ENCODE results near the gene OR10A4. TPM values are rescaled to one million over a fixed set of nuclear protein-coding genes. Genes with fewer than 3 reads are reported as not detected.

Gene OR10A4
- total and polyA plus RNA-seq, 5 donors from 2014 or later: not detected

DNA sequence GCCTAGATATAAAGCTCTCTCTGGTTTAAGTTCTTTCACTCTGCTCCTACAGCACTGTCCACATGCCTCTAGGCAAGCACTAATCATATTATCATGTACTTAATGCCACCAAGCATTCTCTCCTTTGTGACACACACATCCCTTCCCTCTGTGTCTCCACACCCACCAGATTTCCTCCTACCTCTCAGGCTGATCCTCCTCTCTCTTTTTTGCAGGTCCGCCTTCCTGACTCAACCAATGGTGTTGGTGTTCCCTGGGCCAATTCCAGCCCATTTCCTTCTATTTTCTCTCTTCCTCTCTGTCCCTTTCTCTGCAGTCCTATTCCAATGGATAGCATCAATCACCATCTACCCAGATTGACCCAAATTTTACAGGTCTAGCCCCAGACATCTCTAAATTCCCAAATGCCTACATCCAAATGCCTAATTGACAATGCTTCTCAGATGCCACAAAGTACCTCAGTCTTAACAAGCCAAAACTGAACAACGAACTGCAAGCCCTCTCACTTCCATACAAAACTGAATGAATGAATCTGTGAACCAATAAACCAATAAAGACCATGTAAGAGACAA, 49.3 kb downstream of the OR10A4 start:
- Mint-ChIP-seq H3K4me1 (peaks cover 0 to 18% (median 4%) of the 10 kb centered on the region in 4 donors), H3K27me3 (peaks cover 34% of the 10 kb centered on the region), H3K4me3 (peak overlapping the region in 2 of 4 donors; percentile 64 to 82), H3K9me3 (peaks cover 0 to 4% (median 0%) of the 10 kb centered on the region in 7 donors), H3K27ac (no peak overlapping the region), H3K36me3 (no peaks in the 10 kb centered on the region)
- DNase-seq: no peak
- H3K27me3 ChIP-seq (ENCODE audit: control insufficient read depth, insufficient read depth, low read length): peaks cover 16% of the 10 kb centered on the region
- peaks cover 15% of the 10 kb centered on the region for H3K4me1 ChIP-seq (ENCODE audit: control insufficient read depth, insufficient read depth, low read length, poor library complexity, severe bottlenecking)
- no peak for ATAC-seq (ENCODE audit: low read depth in 2 of 2)
- no peaks in the 10 kb centered on the region for H3K36me3 ChIP-seq (ENCODE audit: control insufficient read depth, insufficient read depth, low read length)
- no peak overlapping the region for H3K27ac ChIP-seq (ENCODE audit: insufficient read depth, low read length, poor library complexity, severe bottlenecking)
- peak overlapping the region; percentile 58 for H3K4me3 ChIP-seq (ENCODE audit: low read depth, low read length)
- no peaks in the 10 kb centered on the region for H3K9me3 ChIP-seq (ENCODE audit: control insufficient read depth in 2 of 2, low read length in 2 of 2)

DNA sequence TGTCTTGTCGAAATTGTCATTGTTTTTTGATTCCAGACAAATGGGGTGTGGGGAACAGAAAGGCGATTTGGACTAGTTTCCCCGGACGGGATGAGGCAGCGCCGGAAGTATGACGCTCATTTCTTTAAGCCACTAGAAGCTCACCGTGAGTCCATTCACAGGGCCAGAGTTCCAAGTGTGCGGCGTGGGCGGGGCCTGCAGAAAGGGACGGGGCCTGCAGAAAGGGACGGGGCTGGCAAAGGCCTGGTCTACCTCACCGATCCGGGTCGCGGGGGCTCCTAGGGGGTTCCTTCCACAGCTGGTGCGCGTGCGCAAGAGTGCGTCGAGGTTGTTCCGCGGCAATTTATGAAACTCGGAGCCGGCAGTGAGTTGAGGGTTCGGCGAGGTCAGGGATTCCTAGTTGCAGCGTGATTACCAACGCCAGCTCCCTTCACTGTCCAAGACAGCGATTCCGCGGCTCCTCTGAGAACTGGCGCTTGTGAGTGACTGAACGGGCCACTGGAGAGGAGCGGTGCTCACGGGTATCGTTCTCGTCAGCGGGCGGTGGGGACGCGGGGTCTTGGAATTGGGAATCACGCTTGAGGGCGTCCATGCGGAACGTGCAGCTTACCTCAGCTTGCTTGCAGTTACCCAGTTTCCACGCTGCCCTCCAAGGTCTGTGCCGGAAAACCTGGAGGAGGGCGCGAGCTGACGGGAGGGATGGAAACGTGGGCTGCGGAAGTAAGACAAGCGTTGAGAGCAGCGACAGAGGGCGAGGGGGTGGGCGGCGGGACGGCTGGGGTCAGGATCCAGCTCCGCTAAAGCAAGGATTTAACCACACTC, 50.0 kb downstream of the OR10A4 start, which contains the start of gene ZNF215:
Gene ZNF215 (plus strand): TSS at position 219 of the 822 bp plus-strand sequence. CDS start 5,847 bp downstream, outside the sequence.
- Mint-ChIP-seq H3K4me1 (peaks cover 0 to 18% (median 4%) of the 10 kb centered on the region in 4 donors), H3K9me3 (peaks cover 0 to 3% (median 0%) of the 10 kb centered on the region in 7 donors), H3K36me3 (no peaks in the 10 kb centered on the region), H3K27ac (no peak within 1 kb of the TSS), H3K4me3 (peak within 1 kb of the TSS in 2 of 4 donors; percentile 64 to 82), H3K27me3 (peaks cover 34% of the 10 kb centered on the region)
- H3K9me3 ChIP-seq (ENCODE audit: control insufficient read depth in 2 of 2, low read length in 2 of 2): no peaks in the 10 kb centered on the region
- H3K27me3 ChIP-seq (ENCODE audit: control insufficient read depth, insufficient read depth, low read length): peaks cover 16% of the 10 kb centered on the region
- H3K4me3 ChIP-seq (ENCODE audit: low read depth, low read length): peak within 1 kb of the TSS; percentile 66
- DNase-seq (peak; percentile 5 to 18 (median 9)), ATAC-seq (ENCODE audit: low read depth in 2 of 2) (peak in 1 of 2 donors; percentile 26)
- peaks cover 15% of the 10 kb centered on the region for H3K4me1 ChIP-seq (ENCODE audit: control insufficient read depth, insufficient read depth, low read length, poor library complexity, severe bottlenecking)
- H3K36me3 ChIP-seq (ENCODE audit: control insufficient read depth, insufficient read depth, low read length): no peaks in the 10 kb centered on the region
- H3K27ac ChIP-seq (ENCODE audit: insufficient read depth, low read length, poor library complexity, severe bottlenecking): no peak within 1 kb of the TSS

DNA sequence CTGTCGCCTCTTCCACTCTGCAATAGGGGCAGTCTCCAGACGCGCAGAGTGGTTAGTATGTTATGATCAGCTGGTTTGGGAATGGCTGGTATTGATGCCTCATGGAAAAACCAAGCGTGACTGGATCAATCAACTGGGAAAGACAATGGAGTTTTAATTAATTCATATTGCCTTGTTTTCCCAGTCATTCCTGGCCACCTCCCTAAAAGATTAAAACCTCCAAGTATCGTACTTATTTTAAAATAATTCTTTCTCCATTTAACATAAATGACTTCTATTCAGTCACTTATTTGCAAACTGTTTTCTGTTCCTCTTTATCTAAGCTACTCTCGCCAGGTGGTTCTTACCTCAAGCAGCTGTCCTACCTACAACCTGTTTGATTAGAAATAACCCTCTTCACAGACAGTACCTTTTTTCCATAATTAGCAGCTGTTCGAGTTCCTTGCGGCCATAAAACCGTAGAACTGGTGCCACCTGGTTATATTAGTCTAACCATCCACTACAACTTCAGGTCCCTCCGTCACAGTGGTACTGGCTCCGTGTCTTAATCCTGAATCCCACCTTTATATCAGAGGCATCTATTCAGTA, 50.7 kb downstream of the OR10A4 start:
- H3K4me3 Mint-ChIP-seq: peak overlapping the region in 1 of 4 donors; percentile 82
- Histone ChIP-seq H3K9me3 (ENCODE audit: control insufficient read depth in 2 of 2, low read length in 2 of 2) (no peaks in the 10 kb centered on the region), H3K27ac (ENCODE audit: insufficient read depth, low read length, poor library complexity, severe bottlenecking) (no peak overlapping the region), H3K4me3 (ENCODE audit: low read depth, low read length) (peak overlapping the region; percentile 66), H3K27me3 (ENCODE audit: control insufficient read depth, insufficient read depth, low read length) (peaks cover 16% of the 10 kb centered on the region), H3K4me1 (ENCODE audit: control insufficient read depth, insufficient read depth, low read length, poor library complexity, severe bottlenecking) (peaks cover 15% of the 10 kb centered on the region), H3K36me3 (ENCODE audit: control insufficient read depth, insufficient read depth, low read length) (no peaks in the 10 kb centered on the region)
- H3K4me1 Mint-ChIP-seq: peaks cover 0 to 18% (median 4%) of the 10 kb centered on the region in 4 donors
- peaks cover 0 to 3% (median 0%) of the 10 kb centered on the region in 7 donors for H3K9me3 Mint-ChIP-seq
- no peak for DNase-seq
- no peak overlapping the region for H3K27ac Mint-ChIP-seq
- H3K36me3 Mint-ChIP-seq: no peaks in the 10 kb centered on the region
- ATAC-seq (ENCODE audit: low read depth in 2 of 2): no peak
- peaks cover 34% of the 10 kb centered on the region for H3K27me3 Mint-ChIP-seq

Other genes starting within 250 kb of the OR10A4 start
- 2.4 TPM for gene DCHS1, start 220.8 kb upstream of the OR10A4 start, total RNA-seq
- 1 to 10 TPM in 2 of 4 donors, under 1 TPM in 2; 0.49 to 1.6 (median 1.0) TPM for gene DCHS1, start 220.8 kb upstream of the OR10A4 start, polyA plus RNA-seq
- 10.0 TPM for gene MRPL17, start 193.3 kb upstream of the OR10A4 start, total RNA-seq
- gene MRPL17, start 193.3 kb upstream of the OR10A4 start, polyA plus RNA-seq: 10 to 100 TPM; 18.5 to 35.5 (median 25.1) TPM
- not detected for gene OR2AG2, start 104.6 kb upstream of the OR10A4 start, total RNA-seq
- not detected for gene OR2AG2, start 104.6 kb upstream of the OR10A4 start, polyA plus RNA-seq
- gene OR2AG1, start 93.6 kb upstream of the OR10A4 start, total RNA-seq: not detected
- not detected for gene OR2AG1, start 93.6 kb upstream of the OR10A4 start, polyA plus RNA-seq
- not detected for gene OR6A2, start 76.9 kb upstream of the OR10A4 start, total RNA-seq
- gene OR6A2, start 76.9 kb upstream of the OR10A4 start, polyA plus RNA-seq: not detected
- gene OR10A5, start 30.9 kb upstream of the OR10A4 start, total RNA-seq: not detected
- not detected for gene OR10A5, start 30.9 kb upstream of the OR10A4 start, polyA plus RNA-seq
- gene OR10A2, start 13.6 kb upstream of the OR10A4 start, total RNA-seq: not detected
- not detected for gene OR10A2, start 13.6 kb upstream of the OR10A4 start, polyA plus RNA-seq
- not detected for gene OR2D2, start 15.9 kb downstream of the OR10A4 start, total RNA-seq
- gene OR2D2, start 15.9 kb downstream of the OR10A4 start, polyA plus RNA-seq: not detected
- gene OR2D3, start 44.4 kb downstream of the OR10A4 start, total RNA-seq: not detected
- gene OR2D3, start 44.4 kb downstream of the OR10A4 start, polyA plus RNA-seq: not detected
- gene ZNF215, start 49.8 kb downstream of the OR10A4 start, total RNA-seq: 0.15 TPM
- under 1 TPM in 1 of 4 donors, not detected in 3; 0.23 TPM for gene ZNF215, start 49.8 kb downstream of the OR10A4 start, polyA plus RNA-seq
- gene ZNF214, start 143.7 kb downstream of the OR10A4 start, total RNA-seq: not detected
- not detected for gene ZNF214, start 143.7 kb downstream of the OR10A4 start, polyA plus RNA-seq
- gene NLRP14, start 143.9 kb downstream of the OR10A4 start, total RNA-seq: not detected
- gene NLRP14, start 143.9 kb downstream of the OR10A4 start, polyA plus RNA-seq: not detected
- gene RBMXL2, start 212.4 kb downstream of the OR10A4 start, total RNA-seq: not detected
- gene RBMXL2, start 212.4 kb downstream of the OR10A4 start, polyA plus RNA-seq: not detected

Data from CD4-positive, CD25-positive, alpha-beta regulatory T cell (primary cell).